Mesodermal cell (in vitro differentiated cells): ENCODE data around the gene SRRT.
"Not testable (repeated sequence)": the region's sequence is repeated elsewhere in the genome, so short reads cannot be mapped to it uniquely, and the experiment has no call there.

Experiments
- H3K27ac ChIP-seq: 2 replicates; pipeline ENCODE4 v1.7.0; 2013; ENCODE audit warnings: mild to moderate bottlenecking, low read depth, low read length, moderate library complexity; ENCODE audit not compliant: severe bottlenecking
- H3K36me3 ChIP-seq: 2 replicates; pipeline ENCODE4 v1.7.1; 2013; ENCODE audit warnings: mild to moderate bottlenecking, low read length, moderate library complexity; ENCODE audit not compliant: control insufficient read depth, insufficient read depth
- H3K4me1 ChIP-seq: one replicate; pipeline ENCODE4 v1.7.1; 2013; ENCODE audit warnings: mild to moderate bottlenecking, low read length; ENCODE audit not compliant: insufficient read depth, control insufficient read depth, poor library complexity, severe bottlenecking
- H3K4me3 ChIP-seq: 2 replicates; pipeline ENCODE4 v1.7.0; 2013; ENCODE audit warnings: low read length, control low read depth, mild to moderate bottlenecking; ENCODE audit not compliant: insufficient read depth, poor library complexity, severe bottlenecking; ENCODE audit errors: extremely low read depth
- H3K9me3 ChIP-seq: 2 replicates; pipeline ENCODE4 v1.7.1; 2013; ENCODE audit warnings: mild to moderate bottlenecking, low read length, moderate library complexity; ENCODE audit not compliant: control insufficient read depth
- WGBS, 2 experiments: methylation state at CpG; one replicate each; pipeline ENCODE4 v1.1.5; 2013; ENCODE audit warnings: missing lambda C conversion rate in 2 of 2; ENCODE audit not compliant: insufficient coverage in 2 of 2; 5-methylcytosine and 5-hydroxymethylcytosine counted together

SRRT gene

DNA sequence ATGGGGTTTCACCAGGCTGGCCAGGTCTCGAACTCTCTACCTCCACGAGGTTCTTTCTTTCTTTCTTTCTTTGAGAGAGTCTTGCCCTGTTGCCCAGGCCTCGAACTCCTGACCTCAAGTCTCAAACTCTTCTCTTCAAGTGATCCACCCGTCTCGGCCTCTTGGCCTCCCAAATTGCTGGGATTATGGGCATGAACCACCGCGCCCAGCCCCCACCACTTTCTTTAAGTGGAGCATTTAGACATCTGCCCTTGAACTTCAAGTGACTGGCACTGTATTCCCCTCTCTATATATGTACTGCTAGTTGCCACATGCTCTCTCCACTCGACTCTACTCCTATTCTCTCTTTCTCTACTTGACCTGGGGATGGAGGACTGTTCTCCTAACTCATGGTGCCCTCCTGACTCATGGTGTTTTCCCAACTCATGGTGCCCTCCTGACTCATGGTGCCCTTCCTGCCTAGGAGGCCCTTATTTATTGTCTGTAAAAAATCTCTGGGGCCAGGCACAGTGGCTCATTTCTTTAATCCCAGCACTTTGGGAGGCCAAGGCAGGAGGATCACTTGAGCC lies 40.1 kb downstream of the SRRT start:
- Histone ChIP-seq H3K4me1 (no peaks in the 10 kb centered on the region), H3K4me3 (no peak overlapping the region), H3K9me3 (no peaks in the 10 kb centered on the region), H3K27ac (no peak overlapping the region), H3K36me3 (no peaks in the 10 kb centered on the region)
- WGBS, 2 experiments: 88 to 96% methylated on average over 8 of the region's 8 CpGs

DNA sequence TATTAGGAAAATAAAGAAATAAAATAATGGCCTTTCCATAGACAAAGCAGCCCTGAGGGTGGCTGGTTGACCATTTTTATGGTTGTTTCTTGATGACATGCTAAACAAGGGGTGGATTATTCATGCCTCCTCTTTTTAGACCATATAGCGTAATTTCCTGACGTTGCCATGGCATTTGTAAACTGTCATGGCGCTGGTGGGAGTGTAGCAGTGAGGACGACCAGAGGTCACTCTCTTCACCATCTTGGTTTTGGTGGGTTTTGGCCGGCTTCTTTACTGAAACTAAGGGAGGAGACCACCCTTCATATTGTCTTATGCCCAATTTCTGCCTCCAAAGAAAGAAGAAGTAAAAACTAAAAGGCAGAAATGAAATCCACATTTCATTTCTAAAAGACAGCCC lies 44.4 kb downstream of the SRRT start:
- H3K4me1 ChIP-seq, H3K27ac ChIP-seq, H3K36me3 ChIP-seq, H3K4me3 ChIP-seq, H3K9me3 ChIP-seq: not testable (repeated sequence)
- WGBS, 2 experiments: 100% methylated on average over 2 of the region's 5 CpGs; no CpG with 5 or more reads in 1 of the 2 experiments

DNA sequence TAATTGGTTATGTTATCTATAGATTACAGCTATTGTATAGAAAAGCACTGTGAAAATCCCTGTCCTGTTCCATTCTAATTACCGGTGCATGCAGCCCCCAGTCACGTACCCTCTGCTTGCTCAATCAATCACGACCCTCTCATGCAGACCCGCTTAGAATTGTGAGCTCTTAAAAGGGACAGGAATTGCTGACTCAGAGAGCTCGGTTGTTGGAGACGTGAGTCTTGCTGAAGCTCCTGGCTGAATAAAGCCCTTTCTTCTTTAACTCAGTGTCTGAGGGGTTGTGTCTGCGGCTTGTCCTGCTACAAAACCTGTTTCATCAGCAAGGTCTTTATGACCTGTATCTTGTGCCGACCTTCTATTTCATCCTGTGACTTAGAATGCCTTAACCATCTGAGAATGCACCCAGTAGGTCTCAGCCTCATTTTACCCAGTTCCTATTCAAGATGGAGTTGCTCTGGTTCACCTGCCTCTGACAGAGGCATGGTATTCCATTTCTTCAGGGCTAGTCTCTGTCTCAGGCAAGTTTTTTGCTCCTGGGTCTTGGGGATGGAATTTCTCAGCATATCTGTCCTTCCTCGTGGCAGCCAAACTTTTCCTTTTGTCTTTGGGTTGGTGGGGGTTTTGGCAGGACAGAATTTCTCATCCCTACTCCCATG lies 45.0 kb downstream of the SRRT start:
- 85 to 88% methylated on average over 6 to 8 of the region's 9 CpGs for WGBS, 2 experiments

DNA sequence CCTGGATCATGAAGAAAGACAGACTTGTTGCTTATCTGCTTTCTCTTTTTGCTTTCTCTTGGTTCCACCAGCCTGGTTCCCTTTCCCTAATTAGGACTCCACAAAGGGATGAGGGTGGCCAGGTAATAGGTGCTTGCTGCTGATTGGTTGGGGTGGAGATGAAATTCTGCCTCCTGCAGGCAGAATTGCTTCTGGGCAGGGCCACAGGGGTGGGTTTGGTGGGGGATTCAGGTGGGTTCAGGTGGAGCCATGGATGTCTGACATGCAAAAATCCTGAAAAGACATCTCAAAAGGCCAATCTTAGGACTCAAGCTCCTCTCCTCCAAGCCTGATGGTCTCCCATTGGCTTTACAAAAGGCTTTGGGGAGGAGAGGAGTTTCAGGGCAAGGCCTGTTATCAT lies 46.1 kb downstream of the SRRT start:
- Histone ChIP-seq H3K9me3 (no peaks in the 10 kb centered on the region), H3K36me3 (no peaks in the 10 kb centered on the region), H3K27ac (no peak overlapping the region), H3K4me3 (no peak overlapping the region), H3K4me1 (no peaks in the 10 kb centered on the region)

More for the DNA sequence above, 45.0 kb downstream of the SRRT start:
- H3K27ac ChIP-seq, H3K36me3 ChIP-seq, H3K4me1 ChIP-seq, H3K9me3 ChIP-seq, H3K4me3 ChIP-seq: not testable (repeated sequence)

DNA sequence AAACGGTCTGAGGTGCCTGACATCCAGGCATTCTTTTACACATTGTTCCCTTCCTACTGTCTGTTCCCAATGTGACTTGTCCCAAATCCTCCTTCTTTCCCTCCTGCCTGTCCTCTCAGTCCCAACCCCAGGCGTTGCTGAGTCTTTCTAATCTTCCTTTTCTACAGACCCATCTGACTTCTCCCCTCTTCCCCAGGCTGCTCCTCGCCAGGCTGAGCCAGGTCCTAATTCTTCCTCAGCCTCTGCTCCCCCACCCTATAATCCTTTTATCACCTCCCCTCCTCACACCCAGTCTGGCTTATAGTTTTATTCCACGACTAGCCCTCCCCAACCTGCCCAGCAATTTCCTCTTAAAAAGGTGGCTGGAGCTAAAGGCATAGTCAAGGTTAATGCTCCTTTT lies 48.7 kb downstream of the SRRT start:
- H3K36me3 ChIP-seq, H3K9me3 ChIP-seq, H3K27ac ChIP-seq, H3K4me1 ChIP-seq, H3K4me3 ChIP-seq: not testable (repeated sequence)
- WGBS, 2 experiments: 68 to 70% methylated on average over 3 to 4 of the region's 4 CpGs

DNA sequence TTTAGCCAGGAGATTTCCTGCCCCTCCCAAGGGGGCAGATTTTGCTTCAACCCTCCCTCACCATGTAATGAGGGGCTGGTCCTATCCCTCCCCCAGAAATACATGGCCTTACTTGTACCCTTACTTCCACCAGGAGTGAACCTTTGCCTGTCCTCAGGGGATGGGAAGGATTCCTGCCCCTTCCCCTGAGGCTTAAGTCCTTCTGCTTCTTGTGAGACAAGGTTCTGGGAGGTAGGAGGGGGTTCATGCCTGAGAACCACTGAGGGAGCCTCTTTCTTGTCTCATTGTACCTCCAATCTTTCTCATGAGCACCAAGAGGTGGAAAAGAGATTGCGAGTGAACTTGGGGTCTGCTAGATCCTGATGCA lies 54.9 kb downstream of the SRRT start:
- peaks cover 6% of the 10 kb centered on the region for H3K4me1 ChIP-seq
- WGBS, 2 experiments: 100% methylated on average over 1 of the region's 1 CpG; no CpG with 5 or more reads in 1 of the 2 experiments
- H3K9me3 ChIP-seq: peaks cover 7% of the 10 kb centered on the region
- H3K4me3 ChIP-seq: no peak overlapping the region
- no peaks in the 10 kb centered on the region for H3K36me3 ChIP-seq
- no peak overlapping the region for H3K27ac ChIP-seq

DNA sequence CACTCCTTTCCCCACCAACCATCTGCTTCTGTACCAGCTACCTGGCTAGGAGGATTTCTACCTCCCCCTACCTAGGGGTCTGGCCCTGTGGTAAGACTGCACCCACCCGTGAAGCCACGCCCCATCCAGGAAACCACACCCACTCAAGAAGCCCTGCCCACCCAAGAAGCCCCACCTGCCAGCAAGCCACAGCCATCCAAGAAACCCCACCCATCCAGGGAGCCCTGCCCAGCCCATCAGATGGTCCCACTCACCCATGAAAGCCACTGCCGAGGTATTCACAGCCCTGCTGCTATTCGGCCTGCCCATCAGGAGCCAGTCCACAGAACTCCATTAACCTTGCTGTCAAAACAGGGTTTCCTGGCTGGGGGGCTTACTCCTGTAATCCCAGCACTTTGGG lies 58.8 kb downstream of the SRRT start:
- Histone ChIP-seq H3K4me3 (no peak overlapping the region), H3K4me1 (peaks cover 6% of the 10 kb centered on the region), H3K27ac (no peak overlapping the region), H3K36me3 (no peaks in the 10 kb centered on the region), H3K9me3 (peaks cover 7% of the 10 kb centered on the region)
- 62 to 65% methylated on average over 2 to 4 of the region's 4 CpGs for WGBS, 2 experiments

DNA sequence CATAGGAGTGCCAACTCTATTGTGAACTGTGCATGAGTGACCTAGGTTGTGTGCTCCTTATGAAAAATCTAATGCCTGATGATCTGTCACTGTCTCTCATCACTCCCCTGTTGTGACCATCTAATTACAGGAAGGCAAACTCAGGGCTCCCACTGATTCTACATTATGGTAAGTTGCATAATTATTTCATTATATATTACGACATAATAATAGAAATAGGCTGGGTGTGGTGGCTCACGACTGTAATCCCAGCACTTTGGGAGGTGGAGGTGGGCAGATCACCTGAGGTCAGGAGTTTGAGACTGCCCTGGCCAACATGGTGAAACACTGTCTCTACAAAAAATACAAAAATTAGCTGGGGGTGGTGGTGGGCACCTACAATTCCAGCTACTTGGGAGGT lies 60.5 kb downstream of the SRRT start:
- H3K9me3 ChIP-seq, H3K4me3 ChIP-seq, H3K4me1 ChIP-seq, H3K27ac ChIP-seq, H3K36me3 ChIP-seq: not testable (repeated sequence)
- 100% methylated on average over 1 of the region's 2 CpGs; no CpG with 5 or more reads in 1 of the 2 experiments for WGBS, 2 experiments

DNA sequence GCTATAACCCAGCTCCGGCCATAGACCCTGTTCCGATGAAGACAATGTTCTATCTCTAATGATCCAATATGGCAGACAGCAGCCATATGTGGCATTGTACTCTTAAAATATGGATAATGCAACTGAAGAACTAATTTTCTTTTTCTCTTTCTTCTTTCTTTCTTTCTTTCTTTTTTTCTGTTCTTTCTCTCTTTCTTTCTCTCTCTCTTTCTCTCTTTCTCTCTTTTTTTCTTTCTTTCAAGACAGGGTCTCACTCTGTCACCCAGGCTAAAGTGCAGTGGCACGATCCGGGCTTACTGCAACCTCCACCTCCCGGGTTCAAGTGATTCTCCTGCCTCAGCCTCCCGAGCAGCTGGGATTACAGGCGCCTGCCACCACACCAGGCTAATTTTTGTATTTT lies 61.3 kb downstream of the SRRT start:
- H3K27ac ChIP-seq, H3K9me3 ChIP-seq, H3K4me3 ChIP-seq, H3K36me3 ChIP-seq, H3K4me1 ChIP-seq: not testable (repeated sequence)
- 80 to 96% methylated on average over 5 of the region's 7 CpGs for WGBS, 2 experiments
